GM19043 (cell line): Measurements from ENCODE around the gene TRMT112.
"Not testable (repeated sequence)": the region's sequence is repeated elsewhere in the genome, so short reads cannot be mapped to it uniquely, and the experiment has no call there.

Source experiments
- ATAC-seq: cut with Tn5 transposase; IDR thresholded peaks from one replicate; pipeline ENCODE4 v1.9.1; 2021; ENCODE audit warnings: low read depth; ENCODE audit not compliant: unreplicated experiment

The TRMT112 gene

DNA sequence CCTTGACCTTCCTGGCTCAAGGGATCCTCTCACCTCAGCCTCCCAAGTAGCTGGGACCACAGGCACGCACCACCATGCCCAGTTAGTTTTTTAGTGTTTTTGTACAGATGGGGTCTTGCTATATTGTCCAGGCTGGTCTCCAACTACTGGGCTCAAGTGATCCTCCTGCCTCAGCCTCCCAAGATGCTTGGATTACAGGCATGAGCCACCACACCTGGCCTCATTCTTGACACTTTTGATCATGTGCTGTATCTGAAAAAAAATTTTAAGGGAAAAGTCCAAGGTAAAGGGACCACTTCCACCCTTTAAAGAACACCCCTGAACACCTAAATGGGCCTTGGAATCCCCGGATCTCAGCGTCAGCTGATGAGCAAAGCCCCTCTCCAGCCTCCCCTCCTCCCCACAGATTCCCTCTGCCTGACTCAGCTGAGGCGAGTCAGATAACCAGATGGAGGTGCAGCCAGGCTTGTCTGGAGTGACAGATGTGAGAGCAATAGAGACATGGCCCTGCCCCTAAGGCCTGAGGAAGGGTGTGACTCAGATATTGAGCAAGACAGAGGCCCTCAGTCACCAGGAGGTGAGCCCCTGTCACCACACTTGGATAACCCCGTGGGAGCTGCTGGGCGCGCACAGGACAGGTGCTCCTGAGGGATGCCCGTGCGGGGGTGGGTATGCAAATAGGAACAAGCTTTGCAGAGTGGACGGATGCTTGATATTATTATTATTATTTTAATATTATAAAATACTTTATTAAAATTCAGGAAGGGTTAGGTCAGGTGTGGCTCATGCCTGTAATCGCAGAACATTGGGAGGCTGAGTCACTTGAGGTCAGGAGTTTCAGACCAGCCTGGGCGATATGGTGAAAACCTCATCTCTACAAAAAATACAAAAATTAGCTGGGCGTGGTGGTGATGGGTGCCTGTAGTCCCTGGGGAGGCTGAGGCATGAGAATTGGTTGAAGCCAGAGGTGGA, 17.7 kb upstream of the TRMT112 start:
- ATAC-seq, result peak; percentile 82

DNA sequence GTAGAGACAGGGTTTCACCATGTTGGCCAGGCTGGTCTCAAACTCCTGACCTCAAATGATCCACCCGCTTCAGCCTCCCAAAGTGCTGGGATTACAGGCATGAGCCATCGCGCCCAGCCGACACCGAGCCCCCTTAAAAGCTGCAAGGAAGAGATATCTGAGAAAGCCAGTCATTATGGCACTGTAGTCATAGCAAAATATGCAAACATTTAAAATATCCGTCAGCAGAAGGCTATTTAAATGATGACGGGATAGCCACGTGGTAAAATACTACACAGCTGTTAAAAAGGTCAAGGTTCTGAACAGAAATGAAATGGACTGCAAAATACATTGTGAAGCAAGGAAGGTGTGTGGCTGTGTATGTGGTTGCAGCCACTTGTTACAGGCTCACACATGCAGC, 16.2 kb upstream of the TRMT112 start:
- ATAC-seq, result no peak

DNA sequence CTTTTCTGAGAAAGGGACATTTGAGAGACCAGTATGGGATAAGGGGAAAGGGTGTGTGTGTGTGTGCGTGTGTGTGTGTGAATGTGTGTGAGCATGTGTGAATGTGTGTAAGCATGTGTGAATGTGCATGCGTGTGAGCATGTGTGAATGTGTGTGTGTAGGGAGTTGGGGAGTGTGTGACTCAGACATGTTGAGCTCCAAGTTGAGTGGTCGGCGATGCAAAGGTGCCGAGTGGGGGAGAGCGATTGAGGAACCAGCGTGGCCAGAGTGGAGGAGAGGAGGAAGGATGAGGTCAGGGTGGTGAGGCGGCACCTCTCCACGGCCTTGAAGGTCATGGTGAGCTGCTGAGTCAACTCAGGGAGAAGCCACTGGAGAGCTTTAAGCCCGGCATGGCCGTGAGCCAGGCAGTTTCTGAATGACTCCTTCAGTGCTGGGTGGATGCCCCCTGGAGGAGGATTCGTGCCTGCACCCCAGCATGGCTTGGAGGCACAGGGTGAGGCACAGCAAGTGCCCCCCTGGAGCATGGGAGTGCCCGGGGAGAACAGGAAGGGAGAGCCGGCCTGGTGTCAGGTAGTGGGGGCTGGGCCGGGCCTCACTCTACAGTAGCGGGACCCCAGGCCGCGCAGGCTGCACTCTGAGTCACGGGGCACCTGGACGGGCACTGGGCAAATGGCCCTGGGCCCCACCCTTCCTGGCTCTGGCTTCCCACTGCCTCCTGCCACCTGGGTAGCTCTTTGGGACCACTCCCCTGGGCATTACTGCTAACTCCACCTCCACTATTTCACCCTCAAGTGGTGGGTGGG, 14.4 kb upstream of the TRMT112 start:
- peak; percentile 44 for ATAC-seq

DNA sequence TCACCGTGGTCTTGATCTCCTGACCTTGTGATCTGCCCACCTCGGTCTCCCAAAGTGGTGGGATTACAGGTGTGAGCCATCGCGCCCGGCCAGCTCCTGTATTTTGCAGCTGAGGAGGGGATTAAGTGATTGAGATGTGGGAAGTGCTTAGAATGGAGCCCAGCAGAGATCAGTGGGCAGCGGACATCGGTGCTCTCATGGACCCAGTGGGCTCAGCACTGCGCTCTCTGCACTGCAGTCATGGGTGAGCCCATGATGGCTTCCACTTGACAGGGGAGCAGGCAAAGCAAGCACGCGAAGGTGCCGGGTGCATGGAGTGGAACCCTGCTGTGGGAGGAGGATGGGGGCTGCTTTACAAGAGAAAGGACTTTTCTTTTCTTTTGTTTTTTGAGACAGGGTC, 13.5 kb upstream of the TRMT112 start:
- no peak for ATAC-seq

DNA sequence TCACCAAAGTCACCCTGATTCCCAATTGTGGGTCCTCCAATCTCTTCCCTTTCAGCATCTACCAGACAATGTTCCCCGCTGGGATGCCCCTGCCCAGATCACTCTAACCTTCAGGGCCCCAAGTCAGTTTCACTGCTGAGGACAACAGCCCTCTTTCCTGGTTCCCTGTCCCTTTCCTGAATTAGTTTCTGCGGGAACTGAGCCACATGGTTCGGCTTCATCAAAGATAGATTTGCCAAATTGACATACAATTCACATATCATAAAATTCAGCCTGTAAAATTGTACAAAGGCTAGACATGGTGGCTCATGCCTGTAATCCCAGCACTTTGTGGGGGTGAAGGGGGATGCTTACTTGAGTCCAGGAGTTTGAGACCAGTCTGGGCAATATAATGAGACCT, 10.6 kb upstream of the TRMT112 start:
- ATAC-seq, result no peak

DNA sequence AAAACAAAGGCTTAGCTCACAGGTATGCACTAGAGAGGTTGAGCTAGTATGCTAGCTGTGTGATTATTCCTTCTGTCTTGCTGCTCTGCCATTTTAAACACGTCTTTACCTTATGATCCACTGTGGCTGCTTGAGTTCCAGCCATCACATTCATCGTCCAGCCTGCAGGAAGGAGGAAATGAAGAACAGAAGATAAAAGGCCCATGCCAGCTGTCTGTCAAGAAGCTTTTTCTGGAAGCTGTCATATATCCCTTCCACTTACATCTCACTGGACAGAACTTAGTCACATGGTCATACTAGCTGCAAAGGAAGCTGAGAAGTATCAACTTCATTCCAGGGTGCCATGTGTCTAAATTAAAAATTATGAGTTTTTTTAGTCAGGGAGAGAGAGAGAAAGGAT, 10.0 kb upstream of the TRMT112 start:
- no peak for ATAC-seq

DNA sequence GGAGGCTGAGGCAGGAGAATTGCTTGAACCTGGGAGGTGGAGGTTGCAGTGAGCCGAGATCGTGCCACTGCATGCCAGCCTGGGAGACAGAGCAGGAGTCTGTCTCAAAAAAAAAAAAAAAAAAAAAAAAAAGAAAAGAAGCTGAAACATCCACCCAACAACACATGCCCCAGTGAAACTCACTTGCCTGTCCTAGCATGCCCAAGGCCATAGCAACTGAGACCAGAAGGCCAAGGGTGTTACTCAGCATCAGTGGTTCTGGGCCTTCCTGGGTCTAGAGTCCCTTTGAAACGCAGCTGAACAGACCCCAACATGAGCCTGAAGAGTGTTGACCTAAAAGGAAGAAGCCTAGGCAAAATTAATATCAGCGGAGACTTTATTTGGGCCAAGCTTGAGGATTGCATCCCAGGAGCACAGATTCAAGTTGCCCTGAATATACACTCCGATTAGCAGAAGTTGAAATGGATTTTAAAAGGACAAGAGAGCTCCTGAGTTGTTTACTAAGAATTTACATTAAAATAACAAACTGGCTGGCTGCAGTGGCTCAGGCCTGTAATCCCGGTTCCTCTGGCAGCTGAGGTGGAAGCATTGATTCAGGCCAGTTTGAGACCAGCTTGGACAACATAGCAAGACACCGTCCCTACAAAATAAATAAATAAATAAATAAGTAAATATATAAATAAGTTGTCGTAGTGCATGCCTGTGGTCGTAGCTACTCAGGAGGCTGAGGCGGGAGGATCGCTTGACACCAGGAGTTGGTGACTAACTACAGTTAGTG, 7.5 kb upstream of the TRMT112 start:
- no peak for ATAC-seq

DNA sequence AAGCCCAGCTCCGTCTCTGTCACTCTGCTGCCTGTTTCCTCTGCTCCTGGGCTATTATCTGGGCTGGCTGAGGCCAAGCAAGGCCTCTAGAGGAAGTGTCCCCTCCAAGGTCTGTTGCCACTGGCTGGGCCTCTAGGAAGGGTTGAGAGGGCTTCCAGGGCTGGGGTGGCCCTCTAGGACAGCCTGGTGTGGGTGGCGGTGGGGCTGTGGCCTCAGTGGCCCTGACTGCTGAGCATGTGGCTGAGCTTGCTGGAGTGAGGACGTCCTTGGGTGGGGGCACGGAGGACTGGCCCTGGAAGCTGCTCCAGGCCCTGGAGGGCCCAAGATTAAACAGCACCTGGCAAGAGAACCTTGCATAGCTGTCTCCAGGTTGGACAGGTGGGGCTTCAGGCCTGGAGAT, 6.6 kb upstream of the TRMT112 start:
- not testable (repeated sequence) for ATAC-seq

DNA sequence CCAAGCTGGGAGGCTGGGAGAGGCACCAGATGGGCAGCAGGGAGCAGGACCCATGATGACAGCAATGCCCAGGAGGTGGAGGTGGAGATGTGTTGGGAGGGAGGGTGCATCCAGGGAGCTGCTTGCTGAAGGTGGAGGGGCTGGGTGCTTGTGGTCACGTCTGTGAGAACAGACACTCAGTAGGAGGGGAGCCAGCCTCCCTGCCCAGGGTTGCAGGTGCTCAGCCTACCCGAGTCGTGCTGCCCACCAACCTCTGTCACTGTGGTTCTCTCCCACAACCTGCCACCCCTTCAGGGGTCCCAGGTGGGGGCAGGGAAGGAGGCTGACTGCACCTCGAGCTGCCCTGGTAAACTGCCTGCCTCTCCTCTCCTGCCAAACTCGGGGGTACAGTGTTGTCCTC, 6.0 kb upstream of the TRMT112 start:
- ATAC-seq, result no peak

DNA sequence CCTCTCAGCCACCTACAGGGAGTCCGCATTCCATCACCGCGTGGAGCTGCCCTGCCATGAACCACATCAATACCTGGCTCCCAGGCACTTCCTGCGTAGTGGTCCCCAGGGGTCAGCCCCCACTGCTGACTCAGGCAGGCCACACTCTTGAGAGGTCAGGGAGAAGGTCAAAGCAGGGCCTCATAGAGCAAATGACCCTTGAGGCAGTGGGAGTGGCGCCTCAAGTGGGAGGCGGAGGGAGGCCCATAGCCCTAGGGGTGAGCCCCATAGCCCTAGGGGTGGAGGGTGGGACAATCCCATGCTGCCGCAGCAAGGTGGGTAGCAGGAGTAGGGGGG, 5.5 kb upstream of the TRMT112 start:
- no peak for ATAC-seq

DNA sequence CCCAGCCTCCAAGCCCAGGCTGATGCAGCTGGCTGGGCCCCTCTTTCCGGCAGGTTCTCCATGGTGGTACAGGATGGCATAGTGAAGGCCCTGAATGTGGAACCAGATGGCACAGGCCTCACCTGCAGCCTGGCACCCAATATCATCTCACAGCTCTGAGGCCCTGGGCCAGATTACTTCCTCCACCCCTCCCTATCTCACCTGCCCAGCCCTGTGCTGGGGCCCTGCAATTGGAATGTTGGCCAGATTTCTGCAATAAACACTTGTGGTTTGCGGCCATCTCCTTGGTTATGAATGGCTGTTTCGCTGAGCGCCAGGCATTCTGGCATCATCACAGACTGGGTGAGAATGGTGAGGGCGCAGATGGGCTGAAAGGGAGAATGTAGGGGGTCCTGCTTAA, 4.2 kb upstream of the TRMT112 start:
- ATAC-seq, result no peak

DNA sequence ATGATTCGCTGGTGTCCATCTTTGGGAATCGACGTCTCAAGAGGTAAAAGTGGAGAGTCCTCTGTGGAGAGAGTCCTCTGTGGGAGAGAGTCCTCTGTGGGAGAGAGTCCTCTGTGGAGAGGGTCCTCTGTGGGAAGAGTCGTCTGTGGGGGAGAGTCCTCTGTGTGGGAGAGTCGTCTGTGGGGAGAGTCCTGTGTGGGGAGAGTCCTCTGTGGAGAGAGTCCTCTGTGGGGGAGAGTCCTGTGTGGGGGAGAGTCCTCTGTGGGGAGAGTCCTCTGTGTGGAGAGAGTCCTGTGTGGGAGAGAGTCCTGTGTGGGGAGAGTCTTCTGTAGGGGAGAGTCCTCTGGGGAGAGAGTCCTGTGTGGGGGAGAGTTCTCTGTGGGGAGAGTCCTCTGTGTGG, 3.7 kb upstream of the TRMT112 start:
- ATAC-seq, result no peak

DNA sequence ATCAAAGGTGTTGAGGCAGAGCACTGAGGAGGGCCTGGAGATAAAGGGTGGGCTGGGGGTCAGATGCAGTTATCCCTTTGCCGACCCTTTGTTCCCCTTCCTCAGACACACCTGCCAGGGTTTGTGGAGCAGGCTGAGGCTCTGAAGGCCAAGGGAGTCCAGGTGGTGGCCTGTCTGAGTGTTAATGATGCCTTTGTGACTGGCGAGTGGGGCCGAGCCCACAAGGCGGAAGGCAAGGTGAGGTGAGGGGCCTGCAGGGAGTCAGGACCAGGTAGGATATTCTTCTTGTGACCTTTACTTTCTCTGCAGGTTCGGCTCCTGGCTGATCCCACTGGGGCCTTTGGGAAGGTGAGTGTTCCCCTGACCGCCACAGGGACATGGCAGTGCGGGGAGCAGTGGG, 3.2 kb upstream of the TRMT112 start:
- ATAC-seq, result no peak

DNA sequence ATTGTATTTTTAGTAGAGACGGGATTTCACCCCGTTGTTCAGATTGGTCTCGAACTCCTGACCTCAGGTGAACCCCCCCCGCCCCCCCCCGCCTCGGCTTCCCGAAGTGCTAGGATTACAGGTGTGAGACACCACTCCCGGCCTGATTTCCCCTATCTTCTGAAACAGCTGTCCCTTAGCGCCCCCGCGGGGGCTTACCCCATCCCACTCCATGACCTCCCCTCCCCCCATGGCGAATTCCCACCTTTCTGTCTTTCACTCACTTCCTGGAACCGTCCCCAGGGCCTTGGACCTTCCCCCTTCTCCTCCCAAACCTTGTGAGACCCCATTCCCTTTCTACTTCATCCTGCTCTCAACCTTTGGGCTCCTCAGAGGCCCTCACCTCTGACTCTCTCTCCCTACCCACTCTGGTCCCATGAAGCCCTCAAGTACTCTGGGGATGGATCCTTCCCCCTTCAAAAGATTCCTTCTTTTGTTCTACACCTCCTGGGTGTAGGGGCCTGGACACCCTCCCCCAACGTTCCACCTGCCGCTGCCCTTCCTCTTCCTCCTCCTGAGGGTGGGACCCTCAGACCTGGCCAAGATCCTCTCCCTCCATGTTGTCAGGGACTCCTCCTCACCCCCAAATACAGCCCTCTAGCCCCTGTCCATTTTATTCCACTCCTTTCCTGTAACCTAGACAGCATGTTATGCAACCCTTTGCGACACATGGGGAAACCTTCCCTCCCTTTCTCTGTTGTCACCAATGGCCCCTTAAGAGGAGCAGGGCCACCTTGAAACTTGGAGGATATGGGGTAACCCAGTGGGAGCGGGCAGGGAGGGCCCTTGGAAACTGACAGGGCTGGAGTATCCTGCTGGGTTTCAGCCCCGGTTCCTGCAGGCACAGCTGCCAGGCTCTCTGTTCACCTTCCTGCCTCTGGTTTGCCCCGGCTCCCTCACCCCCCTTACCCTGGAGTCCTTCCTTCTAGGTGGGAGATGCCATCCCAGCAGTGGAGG, 1.7 kb upstream of the TRMT112 start:
- ATAC-seq, result no peak

DNA sequence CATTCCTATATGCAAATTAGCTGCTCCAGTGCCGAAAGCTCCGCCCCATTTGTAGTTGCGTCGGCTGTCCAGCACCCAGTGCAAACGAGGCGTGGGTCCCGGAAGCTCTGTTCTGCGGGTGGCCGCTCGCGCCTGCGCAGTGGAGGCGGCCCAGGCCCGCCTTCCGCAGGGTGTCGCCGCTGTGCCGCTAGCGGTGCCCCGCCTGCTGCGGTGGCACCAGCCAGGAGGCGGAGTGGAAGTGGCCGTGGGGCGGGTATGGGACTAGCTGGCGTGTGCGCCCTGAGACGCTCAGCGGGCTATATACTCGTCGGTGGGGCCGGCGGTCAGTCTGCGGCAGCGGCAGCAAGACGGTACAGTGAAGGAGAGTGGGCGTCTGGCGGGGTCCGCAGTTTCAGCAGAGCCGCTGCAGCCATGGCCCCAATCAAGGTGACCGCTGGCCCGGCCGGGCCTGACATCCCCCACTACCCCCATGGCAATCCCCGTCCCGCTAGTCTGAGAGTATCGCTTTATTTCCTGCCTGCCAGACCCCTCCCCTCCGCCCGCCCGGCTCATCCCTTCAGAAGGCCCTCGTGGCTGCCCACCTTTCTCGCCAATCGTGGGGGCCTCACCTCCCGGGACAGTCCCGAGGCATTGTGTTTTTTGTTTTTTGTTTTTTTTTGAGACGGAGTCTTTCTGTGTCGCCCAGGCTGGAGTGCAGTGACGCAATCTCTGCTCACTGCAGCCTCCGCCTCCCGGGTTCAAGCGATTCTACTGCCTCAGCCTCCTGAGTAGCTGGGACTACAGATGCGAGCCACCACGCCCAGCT, 804 bp upstream of the TRMT112 start, which contains the start of gene PRDX5:
Gene PRDX5, plus strand, starts transcription at position 161 of the 805 bp plus-strand sequence. Its CDS starts 95 bp downstream, at position 256.
- ATAC-seq, result peak; percentile 72

DNA sequence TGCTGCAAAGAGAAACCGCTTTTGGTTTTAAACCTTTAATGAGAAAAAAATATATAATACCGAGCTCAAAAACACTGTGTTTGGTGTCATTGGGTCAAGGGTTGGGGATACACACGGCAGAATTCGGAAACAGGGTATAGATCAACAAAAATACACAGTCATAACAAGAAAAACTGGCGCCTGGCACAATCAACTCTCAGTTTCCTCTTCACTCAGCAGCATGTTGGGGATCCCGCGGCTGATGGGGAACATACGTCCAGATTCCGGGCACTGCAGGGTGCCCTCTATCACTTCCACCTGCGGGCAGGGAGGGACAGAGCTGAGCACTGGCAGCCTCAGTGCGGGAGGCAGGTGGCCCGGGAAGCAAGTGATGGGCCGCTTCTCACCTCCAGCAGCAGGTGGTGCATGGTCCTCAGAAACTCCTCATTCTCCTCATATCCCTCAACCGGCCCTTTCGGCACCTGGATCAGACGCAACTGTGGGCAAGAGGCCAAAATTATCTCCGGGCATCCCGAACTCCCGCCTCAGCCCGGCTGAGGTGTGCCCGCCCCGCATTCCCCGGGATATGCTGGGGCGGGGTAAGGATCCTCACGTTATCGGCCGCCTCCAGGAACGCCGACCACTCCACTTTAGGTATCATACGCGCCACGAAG, 561 bp downstream of the TRMT112 start:
- ATAC-seq, result no peak

DNA sequence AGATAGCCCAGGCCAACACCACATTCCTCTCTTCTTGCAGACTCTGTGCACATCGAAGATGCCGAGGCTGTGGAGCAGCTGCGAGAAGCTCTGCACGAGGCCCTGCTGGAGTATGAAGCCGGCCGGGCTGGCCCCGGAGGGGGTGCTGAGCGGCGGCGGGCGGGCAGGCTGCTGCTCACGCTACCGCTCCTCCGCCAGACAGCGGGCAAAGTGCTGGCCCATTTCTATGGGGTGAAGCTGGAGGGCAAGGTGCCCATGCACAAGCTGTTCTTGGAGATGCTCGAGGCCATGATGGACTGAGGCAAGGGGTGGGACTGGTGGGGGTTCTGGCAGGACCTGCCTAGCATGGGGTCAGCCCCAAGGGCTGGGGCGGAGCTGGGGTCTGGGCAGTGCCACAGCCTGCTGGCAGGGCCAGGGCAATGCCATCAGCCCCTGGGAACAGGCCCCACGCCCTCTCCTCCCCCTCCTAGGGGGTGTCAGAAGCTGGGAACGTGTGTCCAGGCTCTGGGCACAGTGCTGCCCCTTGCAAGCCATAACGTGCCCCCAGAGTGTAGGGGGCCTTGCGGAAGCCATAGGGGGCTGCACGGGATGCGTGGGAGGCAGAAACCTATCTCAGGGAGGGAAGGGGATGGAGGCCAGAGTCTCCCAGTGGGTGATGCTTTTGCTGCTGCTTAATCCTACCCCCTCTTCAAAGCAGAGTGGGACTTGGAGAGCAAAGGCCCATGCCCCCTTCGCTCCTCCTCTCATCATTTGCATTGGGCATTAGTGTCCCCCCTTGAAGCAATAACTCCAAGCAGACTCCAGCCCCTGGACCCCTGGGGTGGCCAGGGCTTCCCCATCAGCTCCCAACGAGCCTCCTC, 1.5 kb downstream of the TRMT112 start:
- ATAC-seq, result not testable (repeated sequence)
